Stimulated activated CD4-positive, alpha-beta T cell treated with anti-CD3 and anti-CD28 coated beads, Interleukin-2, amount 100 ng/mL, for 4 hours (primary cell): Measurements from ENCODE around the gene LMF1.

Source experiments
- DNase-seq: peaks from one replicate; pipeline ENCODE4 v3.0.0-alpha.2; 2020; ENCODE audit warnings: low read depth

Gene LMF1

GRCh38 chr16:970766-971581 lies at the start of gene LMF1:
LMF1 (minus strand) TSS chr16:970984; CDS start chr16:970980, 4 bp downstream.
- peak; percentile 94 for DNase-seq

- no peak for DNase-seq
These were observed 49.3 kb upstream of the LMF1 start for GRCh38 chr16:1020091-1020399.

- no peak for DNase-seq
These were observed 48.7 kb upstream of the LMF1 start for GRCh38 chr16:1019231-1020090.

- DNase-seq: no peak
These were observed 47.8 kb upstream of the LMF1 start for GRCh38 chr16:1018447-1019198.

GRCh38 chr16:1014771-1015495 lies 44.1 kb upstream of the LMF1 start:
- DNase-seq: no peak

- no peak for DNase-seq
These were observed 43.4 kb upstream of the LMF1 start for GRCh38 chr16:1014221-1014620.

GRCh38 chr16:1013593-1013900 lies 42.8 kb upstream of the LMF1 start:
- no peak for DNase-seq

GRCh38 chr16:1012722-1013592 lies 42.2 kb upstream of the LMF1 start:
- no peak for DNase-seq

GRCh38 chr16:1012135-1012534 lies 41.4 kb upstream of the LMF1 start:
- no peak for DNase-seq

- no peak for DNase-seq
These were observed 40.7 kb upstream of the LMF1 start for GRCh38 chr16:1011316-1012082.

GRCh38 chr16:1010815-1011214 lies 40.0 kb upstream of the LMF1 start:
- no peak for DNase-seq

GRCh38 chr16:1010251-1010650 lies 39.5 kb upstream of the LMF1 start:
- no peak for DNase-seq

- no peak for DNase-seq
These were observed 38.8 kb upstream of the LMF1 start for GRCh38 chr16:1009358-1010150.

GRCh38 chr16:1008085-1008484 lies 37.3 kb upstream of the LMF1 start:
- no peak for DNase-seq

GRCh38 chr16:1007284-1007850 lies 36.6 kb upstream of the LMF1 start:
- DNase-seq: no peak

GRCh38 chr16:1006781-1007180 lies 36.0 kb upstream of the LMF1 start:
- DNase-seq: no peak

GRCh38 chr16:1005286-1005685 lies 34.5 kb upstream of the LMF1 start:
- DNase-seq: no peak

- DNase-seq: peak; percentile 33
These were observed 32.9 kb upstream of the LMF1 start for GRCh38 chr16:1003391-1004347.
